Measurements from ENCODE around the gene CDON.

GRCh38 chr11:126079621-126080124 lies 17.0 kb upstream of the CDON start:
- TF ChIP-seq POLR2AphosphoS5 (IDR thresholded peaks at IDR 0.05; ENCODE audit: insufficient read depth, low read depth, low read length) (no peak), CTCF (IDR thresholded peaks at IDR 0.05; ENCODE audit: extremely low read depth in 1 of 2, insufficient read depth in 1 of 2, low read depth in 1 of 2, low read length in 2 of 2) (no peak), POLR2A (IDR thresholded peaks at IDR 0.05; ENCODE audit: low read depth, low read length) (no peak), EZH2 (IDR thresholded peaks at IDR 0.05; ENCODE audit: borderline replicate concordance, low read depth, low read length, severe bottlenecking) (no peak), MAX (IDR thresholded peaks at IDR 0.05; ENCODE audit: insufficient read depth, insufficient read length) (no peak)
